ENCODE results near the gene TMC5.
A peak's percentile ranks its signal among the peaks of the same experiment; 100 is the strongest.
"Not testable (repeated sequence)": the region's sequence is repeated elsewhere in the genome, so short reads cannot be mapped to it uniquely, and the experiment has no call there.

The TMC5 gene

DNA sequence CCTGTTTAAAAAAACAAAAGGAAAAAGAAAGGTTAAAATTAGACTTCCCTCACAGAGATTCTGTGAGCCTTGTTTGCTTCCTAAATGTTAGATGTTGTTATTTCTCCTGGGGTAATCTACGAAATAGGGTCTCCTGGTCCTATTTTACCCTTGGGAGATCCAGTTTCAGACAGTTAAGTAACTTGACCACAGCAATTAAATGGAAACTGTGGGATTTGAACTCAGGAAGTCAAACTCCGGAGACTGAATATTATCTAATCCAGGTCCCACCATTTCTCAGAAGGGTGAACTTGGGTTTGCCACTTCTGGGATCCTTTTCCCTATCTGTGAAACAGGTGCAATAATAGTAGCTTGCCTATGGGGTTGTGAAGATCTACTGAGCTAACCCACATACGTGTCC is 6.4 kb upstream of the TMC5 start:
- no peaks in the 10 kb centered on the region for H3F3A ChIP-seq (ENCODE audit: insufficient read depth, low read length)
- no peaks in the 10 kb centered on the region for H3K36me3 ChIP-seq (replicated peaks; ENCODE audit: insufficient read depth, low read length)
- TF ChIP-seq, protein P1, sequence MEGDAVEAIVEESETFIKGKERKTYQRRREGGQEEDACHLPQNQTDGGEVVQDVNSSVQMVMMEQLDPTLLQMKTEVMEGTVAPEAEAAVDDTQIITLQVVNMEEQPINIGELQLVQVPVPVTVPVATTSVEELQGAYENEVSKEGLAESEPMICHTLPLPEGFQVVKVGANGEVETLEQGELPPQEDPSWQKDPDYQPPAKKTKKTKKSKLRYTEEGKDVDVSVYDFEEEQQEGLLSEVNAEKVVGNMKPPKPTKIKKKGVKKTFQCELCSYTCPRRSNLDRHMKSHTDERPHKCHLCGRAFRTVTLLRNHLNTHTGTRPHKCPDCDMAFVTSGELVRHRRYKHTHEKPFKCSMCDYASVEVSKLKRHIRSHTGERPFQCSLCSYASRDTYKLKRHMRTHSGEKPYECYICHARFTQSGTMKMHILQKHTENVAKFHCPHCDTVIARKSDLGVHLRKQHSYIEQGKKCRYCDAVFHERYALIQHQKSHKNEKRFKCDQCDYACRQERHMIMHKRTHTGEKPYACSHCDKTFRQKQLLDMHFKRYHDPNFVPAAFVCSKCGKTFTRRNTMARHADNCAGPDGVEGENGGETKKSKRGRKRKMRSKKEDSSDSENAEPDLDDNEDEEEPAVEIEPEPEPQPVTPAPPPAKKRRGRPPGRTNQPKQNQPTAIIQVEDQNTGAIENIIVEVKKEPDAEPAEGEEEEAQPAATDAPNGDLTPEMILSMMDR (IDR thresholded peaks at IDR 0.05; ENCODE audit: low read length): no peak
- no peak for TF ChIP-seq EZH2 (optimal IDR thresholded peaks at IDR 0.05; ENCODE audit: low read depth, low read length)
- peaks cover 6% of the 10 kb centered on the region; the same call in 1 of the 2 replicates for H3K79me2 ChIP-seq (ENCODE audit: low read length)
- DNase-seq: no peak
- H3K4me1 ChIP-seq (ENCODE audit: low read length): peaks cover 10% of the 10 kb centered on the region; the same call in 1 of the 2 replicates
- peak overlapping the region; percentile 75 for H2AFZ ChIP-seq (ENCODE audit: low read length)
- no peaks in the 10 kb centered on the region for H3K9me3 ChIP-seq (replicated peaks; ENCODE audit: insufficient read depth, low read length)
- no peaks in the 10 kb centered on the region for H3K9me2 ChIP-seq (replicated peaks; ENCODE audit: insufficient read depth, low read length)
- H3K27me3 ChIP-seq (replicated peaks; ENCODE audit: insufficient read depth, low read length): no peaks in the 10 kb centered on the region
- no peaks in the 10 kb centered on the region for H4K20me1 ChIP-seq (ENCODE audit: insufficient read depth, low read length)
- H3K27ac ChIP-seq (ENCODE audit: low read length): peak overlapping the region; percentile 57; the same call in 1 of the 2 replicates
- peak overlapping the region; percentile 65; the same call in 1 of the 2 replicates for H3K9ac ChIP-seq (ENCODE audit: low read length)
- H3K4me3 ChIP-seq (ENCODE audit: low read length): peak overlapping the region; percentile 55
- H3K4me2 ChIP-seq (ENCODE audit: low read depth, low read length): peak overlapping the region; percentile 72

DNA sequence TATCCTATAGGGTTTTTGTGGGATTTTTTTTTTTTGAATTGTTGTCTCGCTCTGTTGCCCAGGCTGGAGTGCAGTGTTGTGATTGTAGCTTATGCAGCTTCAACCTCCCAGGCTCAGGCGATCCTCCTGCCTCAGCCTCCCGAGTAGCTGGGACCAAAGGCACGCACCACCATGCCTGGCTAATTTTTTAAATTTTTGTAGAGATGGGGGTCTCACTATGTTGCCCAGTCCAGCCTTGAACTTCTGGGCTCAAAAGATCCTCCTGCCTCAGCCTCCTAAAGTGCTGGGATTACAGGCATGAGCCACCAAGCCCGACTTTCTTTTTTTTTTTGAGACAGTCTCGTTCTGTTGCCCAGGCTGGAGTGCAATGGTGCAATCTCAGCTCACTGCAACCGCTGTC is 5.6 kb upstream of the TMC5 start:
- not testable (repeated sequence) for H4K20me1 ChIP-seq (ENCODE audit: insufficient read depth, low read length); DNase-seq; H3K27me3 ChIP-seq (replicated peaks; ENCODE audit: insufficient read depth, low read length); H3F3A ChIP-seq (ENCODE audit: insufficient read depth, low read length); H3K27ac ChIP-seq (ENCODE audit: low read length); H2AFZ ChIP-seq (ENCODE audit: low read length); H3K4me1 ChIP-seq (ENCODE audit: low read length); H3K9me3 ChIP-seq (replicated peaks; ENCODE audit: insufficient read depth, low read length); H3K79me2 ChIP-seq (ENCODE audit: low read length); H3K9me2 ChIP-seq (replicated peaks; ENCODE audit: insufficient read depth, low read length); H3K9ac ChIP-seq (ENCODE audit: low read length); H3K4me3 ChIP-seq (ENCODE audit: low read length); H3K36me3 ChIP-seq (replicated peaks; ENCODE audit: insufficient read depth, low read length)
- peak overlapping the region; percentile 72; the same call in 1 of the 2 replicates for H3K4me2 ChIP-seq (ENCODE audit: low read depth, low read length)

DNA sequence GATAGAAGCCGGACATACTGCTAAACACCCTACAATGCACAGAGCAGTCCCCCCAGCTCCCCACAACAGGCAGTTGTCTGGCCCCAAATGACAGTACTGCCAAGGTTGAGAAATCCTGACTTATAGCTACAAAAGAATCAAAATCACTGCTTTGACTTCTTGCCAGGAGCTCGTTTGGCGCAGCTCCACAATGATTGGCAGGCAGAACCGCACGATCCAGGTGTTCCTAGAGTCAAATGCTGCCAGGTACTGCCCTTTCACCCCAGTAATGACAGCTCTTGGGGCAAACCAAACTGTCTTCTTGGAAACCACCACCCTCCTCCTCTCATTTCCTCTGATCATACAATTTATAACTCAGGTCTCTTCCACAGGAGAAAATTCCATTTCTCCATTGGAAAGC is 2.2 kb upstream of the TMC5 start:
- Histone ChIP-seq H3K9ac (ENCODE audit: low read length) (no peak overlapping the region), H3K27me3 (replicated peaks; ENCODE audit: insufficient read depth, low read length) (no peaks in the 10 kb centered on the region), H3K36me3 (replicated peaks; ENCODE audit: insufficient read depth, low read length) (no peaks in the 10 kb centered on the region), H3K79me2 (ENCODE audit: low read length) (peaks cover 6% of the 10 kb centered on the region; the same call in 1 of the 2 replicates), H3K4me2 (ENCODE audit: low read depth, low read length) (no peak overlapping the region), H3K27ac (ENCODE audit: low read length) (no peak overlapping the region), H3K4me1 (ENCODE audit: low read length) (peaks cover 6% of the 10 kb centered on the region; the same call in 1 of the 2 replicates), H2AFZ (ENCODE audit: low read length) (no peak overlapping the region), H3F3A (ENCODE audit: insufficient read depth, low read length) (no peaks in the 10 kb centered on the region), H3K4me3 (ENCODE audit: low read length) (no peak overlapping the region), H4K20me1 (ENCODE audit: insufficient read depth, low read length) (no peaks in the 10 kb centered on the region), H3K9me2 (replicated peaks; ENCODE audit: insufficient read depth, low read length) (no peaks in the 10 kb centered on the region), H3K9me3 (replicated peaks; ENCODE audit: insufficient read depth, low read length) (no peaks in the 10 kb centered on the region)
- DNase-seq: no peak
- TF ChIP-seq, protein P1 (IDR thresholded peaks at IDR 0.05; ENCODE audit: low read length): no peak
- TF ChIP-seq EZH2phosphoT487 (IDR thresholded peaks at IDR 0.05; ENCODE audit: low read length): no peak
- no peak for TF ChIP-seq EZH2 (optimal IDR thresholded peaks at IDR 0.05; ENCODE audit: low read depth, low read length)

DNA sequence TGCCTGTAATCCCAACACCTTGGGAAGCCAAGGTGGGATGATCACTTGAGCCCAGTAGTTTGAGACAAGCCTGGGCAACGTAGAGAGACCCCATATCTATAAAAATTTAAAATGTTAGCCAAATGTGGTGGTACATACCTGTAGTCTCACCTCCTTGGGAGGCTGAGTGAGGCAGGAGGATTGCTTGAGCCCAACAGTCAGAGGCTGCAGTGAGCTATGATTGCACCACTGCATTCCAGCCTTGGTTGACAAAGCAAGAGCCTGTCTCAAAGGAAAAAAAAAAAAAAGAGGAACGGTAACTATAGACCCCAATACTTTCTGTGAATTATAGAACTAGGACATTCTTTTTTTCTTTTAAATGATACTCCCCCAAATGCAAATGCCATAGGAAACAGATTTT is 1.8 kb upstream of the TMC5 start:
- H3K4me3 ChIP-seq (ENCODE audit: low read length): no peak overlapping the region
- no peaks in the 10 kb centered on the region for H3K27me3 ChIP-seq (replicated peaks; ENCODE audit: insufficient read depth, low read length)
- H3K9me3 ChIP-seq (replicated peaks; ENCODE audit: insufficient read depth, low read length): no peaks in the 10 kb centered on the region
- H3F3A ChIP-seq (ENCODE audit: insufficient read depth, low read length): no peaks in the 10 kb centered on the region
- H3K36me3 ChIP-seq (replicated peaks; ENCODE audit: insufficient read depth, low read length): no peaks in the 10 kb centered on the region
- H4K20me1 ChIP-seq (ENCODE audit: insufficient read depth, low read length): no peaks in the 10 kb centered on the region
- peaks cover 6% of the 10 kb centered on the region; the same call in 1 of the 2 replicates for H3K4me1 ChIP-seq (ENCODE audit: low read length)
- H2AFZ ChIP-seq (ENCODE audit: low read length): no peak overlapping the region
- H3K4me2 ChIP-seq (ENCODE audit: low read depth, low read length): no peak overlapping the region
- no peak overlapping the region for H3K9ac ChIP-seq (ENCODE audit: low read length)
- TF ChIP-seq, protein P1 (IDR thresholded peaks at IDR 0.05; ENCODE audit: low read length): no peak
- no peak overlapping the region for H3K27ac ChIP-seq (ENCODE audit: low read length)
- DNase-seq: no peak
- no peaks in the 10 kb centered on the region for H3K9me2 ChIP-seq (replicated peaks; ENCODE audit: insufficient read depth, low read length)
- peaks cover 6% of the 10 kb centered on the region; the same call in 1 of the 2 replicates for H3K79me2 ChIP-seq (ENCODE audit: low read length)
